PC-3 (cell line): ENCODE data around the gene SLC2A2. TPM values are rescaled to one million over a fixed set of nuclear protein-coding genes. Genes with fewer than 3 reads are reported as not detected.

Experiments
- ATAC-seq: fragments of 200-7000 bp; cut with Tn5 transposase; 2 replicates; pipeline ENCODE4 v1.9.1; 2020; ENCODE audit warnings: mild to moderate bottlenecking, moderate library complexity
- BruUV-seq: library from RNA; stranded (reverse); fragments of 400-500 nt; replicated peaks from 2 replicates; lab custom pipeline; 2021; lab: Mats Ljungman, UMichigan
- CTCF ChIA-PET: fragments of 300-600 bp; sonication (Branson Sonifier 250); formaldehyde crosslinking; loops from one replicate; lab custom pipeline; 2022; ENCODE audit warnings: antibody characterized with exemption; lab: Charles Lee
- POLR2A ChIA-PET: fragments of 300-600 bp; sonication (Branson Sonifier 250); formaldehyde crosslinking; loops from one replicate; lab custom pipeline; 2022; ENCODE audit warnings: antibody characterized with exemption; ENCODE audit not compliant: unreplicated experiment; lab: Charles Lee
- DNase-seq: peaks from one replicate; pipeline ENCODE4 v3.0.0-alpha.2; 2015
- H2AFZ ChIP-seq: fragments of 300-600 bp; sonication (generic); 2 replicates; pipeline ENCODE4 v1.6.0; 2016; ENCODE audit warnings: antibody characterized with exemption, low read length
- H3F3A ChIP-seq: fragments of 300-600 bp; sonication (generic); one replicate; pipeline ENCODE4 v1.6.0; 2017; ENCODE audit warnings: antibody characterized with exemption, low read length, control low read depth, mild to moderate bottlenecking; ENCODE audit not compliant: unreplicated experiment
- H3K27ac ChIP-seq: fragments of 300-600 bp; sonication (generic); 2 replicates; pipeline ENCODE4 v1.5.1; 2016; ENCODE audit warnings: mild to moderate bottlenecking, low read length
- H3K27me3 ChIP-seq: fragments of 300-600 bp; sonication (generic); 2 replicates; pipeline ENCODE4 v1.6.1; 2016; ENCODE audit warnings: low read length, mixed read lengths
- H3K36me3 ChIP-seq: fragments of 300-600 bp; sonication (generic); 2 replicates; pipeline ENCODE4 v1.6.1; 2016; ENCODE audit warnings: low read depth, mixed run types, low read length, mixed read lengths
- H3K4me1 ChIP-seq: fragments of 300-600 bp; sonication (generic); 2 replicates; pipeline ENCODE4 v1.5.1; 2016; ENCODE audit warnings: low read length; ENCODE audit not compliant: insufficient read depth
- H3K4me2 ChIP-seq: fragments of 300-600 bp; sonication (generic); 2 replicates; pipeline ENCODE4 v1.6.0; 2016; ENCODE audit warnings: low read length
- H3K4me3 ChIP-seq: fragments of 300-600 bp; sonication (generic); 2 replicates; pipeline ENCODE4 v1.5.1; 2016; ENCODE audit warnings: mild to moderate bottlenecking, low read length, mixed read lengths
- H3K79me2 ChIP-seq: fragments of 300-600 bp; sonication (generic); 2 replicates; pipeline ENCODE4 v1.6.1; 2017; ENCODE audit warnings: low read length, mixed read lengths
- H3K9ac ChIP-seq: fragments of 300-600 bp; sonication (generic); 2 replicates; pipeline ENCODE4 v1.6.0; 2016; ENCODE audit warnings: mild to moderate bottlenecking, low read length
- H3K9me2 ChIP-seq: fragments of 300-600 bp; sonication (generic); replicated peaks from 2 replicates; pipeline ENCODE4 v1.6.1; 2016; ENCODE audit warnings: mixed run types, low read length, mixed read lengths
- H3K9me3 ChIP-seq: fragments of 300-600 bp; sonication (generic); 2 replicates; pipeline ENCODE4 v1.6.1; 2016; ENCODE audit warnings: low read length, mixed read lengths
- H4K20me1 ChIP-seq: fragments of 300-600 bp; sonication (generic); 2 replicates; pipeline ENCODE4 v1.6.1; 2016; ENCODE audit warnings: low read length, mixed read lengths
- EZH2 ChIP-seq: fragments of 300-600 bp; sonication (generic); IDR thresholded peaks from one replicate; pipeline ENCODE4 v1.6.1; 2017; ENCODE audit warnings: antibody characterized with exemption, mild to moderate bottlenecking, low read length; ENCODE audit not compliant: unreplicated experiment
- EZH2phosphoT487 ChIP-seq: fragments of 300-600 bp; sonication (generic); IDR thresholded peaks from 2 replicates; pipeline ENCODE4 v1.6.1; 2018; ENCODE audit warnings: mild to moderate bottlenecking, antibody characterized with exemption, low read length, borderline replicate concordance
- intact Hi-C: fragments of 100-400 bp; cut with micrococcal nuclease; formaldehyde crosslinking; loops from 2 replicates; pipeline ENCODE4 v1.9.0; 2023
- total RNA-seq: library from RNA; depleted of rRNA; stranded (reverse); fragments of >200 nt; gene quantifications from 2 replicates; pipeline ENCODE4 v1.2.3, GENCODE V29; 2014
- TF ChIP-seq, protein P1 (sequence below): fragments of 300-600 bp; sonication (generic); conservative IDR thresholded peaks from 2 replicates; pipeline ENCODE4 v1.5.1; 2017; ENCODE audit warnings: antibody characterized with exemption, low read depth, mild to moderate bottlenecking, low read length

Gene SLC2A2
- total RNA-seq, 1 experiment from 2014 or later: not detected

DNA sequence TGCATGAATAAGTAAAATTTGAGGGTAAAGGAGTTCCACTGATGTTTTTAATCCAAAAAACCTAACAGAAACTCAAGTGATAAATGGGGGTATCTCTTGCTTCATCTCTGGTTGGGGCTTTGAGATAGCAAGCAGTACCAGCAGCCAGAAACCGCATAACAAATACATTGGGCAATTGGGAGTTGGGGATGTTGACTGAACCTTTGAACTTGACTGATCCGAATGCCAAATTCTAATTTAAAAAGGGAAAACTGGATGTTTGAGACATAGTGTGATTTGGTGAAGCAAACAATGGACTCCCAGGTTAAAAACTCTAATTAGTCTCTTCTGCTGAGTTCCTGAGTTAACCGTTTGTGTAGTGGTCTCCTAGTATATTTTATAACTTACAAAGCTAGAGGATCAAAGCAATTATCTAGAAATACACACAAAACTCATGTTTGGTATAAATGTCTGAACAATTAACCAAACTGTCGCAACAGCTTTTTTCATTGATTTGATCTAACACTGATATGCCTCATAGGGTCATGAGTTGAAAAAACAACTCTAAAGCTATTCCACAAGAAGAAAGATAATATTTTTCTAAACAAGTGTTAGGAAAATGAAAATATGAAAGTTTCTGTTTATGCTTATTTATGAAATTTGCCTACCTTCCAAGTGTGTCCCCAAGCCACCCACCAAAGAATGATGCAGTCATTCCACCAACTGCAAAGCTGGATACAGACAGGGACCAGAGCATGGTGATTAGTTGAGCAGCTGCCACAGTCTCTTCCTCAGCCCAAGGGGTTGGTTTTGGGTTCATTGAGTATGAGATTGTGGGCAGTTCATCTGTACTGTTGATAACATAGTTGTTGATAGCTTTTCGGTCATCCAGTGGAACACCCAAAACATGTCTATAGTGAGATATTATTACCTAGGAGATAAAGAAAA lies 12.4 kb downstream of the SLC2A2 start:
- H3K4me3 ChIP-seq: no peak overlapping the region
- no peak for ATAC-seq
- DNase-seq: no peak
- no peaks in the 10 kb centered on the region for H4K20me1 ChIP-seq
- CTCF ChIA-PET: no interaction called here
- no peak overlapping the region for H3K27ac ChIP-seq
- peaks cover 5% of the 10 kb centered on the region; the same call in 1 of the 2 replicates for H3K9me2 ChIP-seq
- no peaks in the 10 kb centered on the region for H3K27me3 ChIP-seq
- no peaks in the 10 kb centered on the region for H3K4me1 ChIP-seq
- no peaks in the 10 kb centered on the region for H3K79me2 ChIP-seq
- no peak overlapping the region for H3K9ac ChIP-seq
- H2AFZ ChIP-seq: no peak overlapping the region
- H3K4me2 ChIP-seq: no peak overlapping the region
- no TSS peak for BruUV-seq
- H3F3A ChIP-seq: no peaks in the 10 kb centered on the region
- H3K9me3 ChIP-seq: no peaks in the 10 kb centered on the region
- no peaks in the 10 kb centered on the region for H3K36me3 ChIP-seq
- POLR2A ChIA-PET: no interaction called here
- intact Hi-C loops: no loop called here
- no peak for TF ChIP-seq EZH2phosphoT487

DNA sequence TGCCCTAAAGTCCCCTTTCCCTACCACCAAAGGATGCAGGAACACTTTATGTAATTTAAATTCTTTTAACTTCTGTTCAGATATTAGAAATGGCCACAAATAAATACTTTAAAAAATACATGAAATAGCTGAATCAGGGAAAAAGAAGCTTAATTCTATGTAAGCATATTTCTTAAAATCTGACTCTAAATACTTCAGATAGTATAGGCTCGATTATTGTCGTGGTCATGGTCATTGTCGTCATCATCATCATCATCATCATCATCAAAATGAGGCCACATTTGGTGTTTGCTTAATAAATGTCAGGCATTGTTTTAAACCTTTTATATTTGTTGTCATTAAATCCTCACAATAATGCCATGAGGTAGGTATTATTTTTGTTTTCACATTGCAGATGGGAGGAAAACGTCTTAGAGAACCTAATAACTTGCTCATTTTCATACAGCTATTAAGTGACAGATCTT lies 14.6 kb downstream of the SLC2A2 start:
- no peak for TF ChIP-seq EZH2
- TF ChIP-seq EZH2phosphoT487: no peak
- TF ChIP-seq, protein P1, sequence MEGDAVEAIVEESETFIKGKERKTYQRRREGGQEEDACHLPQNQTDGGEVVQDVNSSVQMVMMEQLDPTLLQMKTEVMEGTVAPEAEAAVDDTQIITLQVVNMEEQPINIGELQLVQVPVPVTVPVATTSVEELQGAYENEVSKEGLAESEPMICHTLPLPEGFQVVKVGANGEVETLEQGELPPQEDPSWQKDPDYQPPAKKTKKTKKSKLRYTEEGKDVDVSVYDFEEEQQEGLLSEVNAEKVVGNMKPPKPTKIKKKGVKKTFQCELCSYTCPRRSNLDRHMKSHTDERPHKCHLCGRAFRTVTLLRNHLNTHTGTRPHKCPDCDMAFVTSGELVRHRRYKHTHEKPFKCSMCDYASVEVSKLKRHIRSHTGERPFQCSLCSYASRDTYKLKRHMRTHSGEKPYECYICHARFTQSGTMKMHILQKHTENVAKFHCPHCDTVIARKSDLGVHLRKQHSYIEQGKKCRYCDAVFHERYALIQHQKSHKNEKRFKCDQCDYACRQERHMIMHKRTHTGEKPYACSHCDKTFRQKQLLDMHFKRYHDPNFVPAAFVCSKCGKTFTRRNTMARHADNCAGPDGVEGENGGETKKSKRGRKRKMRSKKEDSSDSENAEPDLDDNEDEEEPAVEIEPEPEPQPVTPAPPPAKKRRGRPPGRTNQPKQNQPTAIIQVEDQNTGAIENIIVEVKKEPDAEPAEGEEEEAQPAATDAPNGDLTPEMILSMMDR: no peak
- Histone ChIP-seq H3K4me2 (no peak overlapping the region), H3K4me3 (no peak overlapping the region), H3K79me2 (no peaks in the 10 kb centered on the region), H3K9me2 (peaks cover 5% of the 10 kb centered on the region; the same call in 1 of the 2 replicates), H3K27me3 (no peaks in the 10 kb centered on the region), H3F3A (no peaks in the 10 kb centered on the region), H3K9ac (no peak overlapping the region), H3K36me3 (no peaks in the 10 kb centered on the region), H3K4me1 (no peaks in the 10 kb centered on the region), H3K27ac (no peak overlapping the region), H2AFZ (no peak overlapping the region), H3K9me3 (no peaks in the 10 kb centered on the region), H4K20me1 (no peaks in the 10 kb centered on the region)
- intact Hi-C loops: no loop called here
- DNase-seq: no peak
- no TSS peak for BruUV-seq
- CTCF ChIA-PET: interaction anchor here (0.6 kb wide), 1 partner anchor 316 kb away, joined by 3 read pairs; no protein-coding TSS in a partner anchor
- no peak for ATAC-seq
- POLR2A ChIA-PET: no interaction called here

DNA sequence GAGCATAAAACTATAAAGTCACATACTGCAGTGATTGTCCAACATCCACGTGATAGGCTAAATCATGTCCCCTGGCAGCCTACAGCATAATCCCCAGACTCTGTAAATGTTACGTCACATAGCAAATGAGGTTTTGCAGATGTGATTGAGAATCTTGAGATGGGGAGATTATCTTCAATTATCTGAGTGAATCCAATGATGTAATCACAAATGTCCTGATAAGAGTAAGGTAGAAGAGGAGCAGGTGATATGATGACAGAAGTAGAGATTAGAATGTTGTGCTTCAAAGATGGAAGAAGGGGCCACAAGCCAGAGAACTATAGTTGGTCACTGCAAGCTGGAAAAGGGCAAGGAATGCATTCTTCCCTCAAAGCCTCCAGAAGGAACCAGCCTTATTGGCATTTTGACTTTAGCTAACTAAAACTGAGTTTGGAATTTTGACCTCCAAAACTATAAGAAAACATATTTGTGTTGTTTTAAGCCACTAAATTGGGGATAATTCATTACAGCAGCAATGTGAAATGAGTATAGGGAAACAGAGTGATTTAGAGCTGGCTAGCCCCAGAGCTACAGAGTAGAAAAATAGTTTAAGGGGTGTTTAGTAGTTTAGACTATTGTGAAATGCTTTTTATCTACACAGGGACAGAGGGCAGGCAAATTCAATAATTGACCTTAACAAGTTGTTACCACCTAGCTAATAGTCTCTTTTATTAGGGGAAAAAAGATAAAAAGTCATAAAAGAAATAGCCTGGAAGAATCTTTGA lies 15.2 kb downstream of the SLC2A2 start:
- ChIA-PET POLR2A (no interaction called here), CTCF (interaction anchor here (0.6 kb wide), 1 partner anchor 315 kb away, joined by 3 read pairs; no protein-coding TSS in a partner anchor)
- DNase-seq: no peak
- Histone ChIP-seq H3K9ac (no peak overlapping the region), H2AFZ (no peak overlapping the region), H3K27me3 (no peaks in the 10 kb centered on the region), H3K4me2 (no peak overlapping the region), H3F3A (no peaks in the 10 kb centered on the region), H4K20me1 (no peaks in the 10 kb centered on the region), H3K36me3 (no peaks in the 10 kb centered on the region), H3K9me2 (peaks cover 5% of the 10 kb centered on the region; the same call in 1 of the 2 replicates), H3K27ac (no peak overlapping the region), H3K9me3 (no peaks in the 10 kb centered on the region), H3K4me3 (no peak overlapping the region), H3K79me2 (no peaks in the 10 kb centered on the region), H3K4me1 (no peaks in the 10 kb centered on the region)
- BruUV-seq: no TSS peak
- intact Hi-C loops: no loop called here
- no peak for TF ChIP-seq EZH2
- TF ChIP-seq, protein P1: no peak
- ATAC-seq: no peak
